Measurements from ENCODE around the gene SH3BP1. TPM values are rescaled to one million over a fixed set of nuclear protein-coding genes. Genes with fewer than 3 reads are reported as not detected.
A peak's percentile ranks its signal among the peaks of the same experiment; 100 is the strongest.

SH3BP1 gene
- polyA plus RNA-seq, 3 donors, result 20.0 to 214 (median 20.0) TPM

- intact Hi-C loops (cut with micrococcal nuclease), result loop anchor here (2.0 kb wide), 3 partner anchors 17 to 53 kb away; no protein-coding TSS in a partner anchor
- H3K9ac ChIP-seq (ENCODE audit: insufficient read depth, low read length, poor library complexity, severe bottlenecking), result peak overlapping the region; percentile 38
- H3K27me3 ChIP-seq (ENCODE audit: control insufficient read depth in 2 of 2, insufficient read depth in 2 of 2, low read length in 2 of 2), result no peaks in the 10 kb centered on the region
- Mint-ChIP-seq H3K4me3 (peak overlapping the region in 1 of 2 donors; percentile 48), H3K9me3 (peaks cover 0 to 2% (median 0%) of the 10 kb centered on the region in 7 donors), H3K27me3 (ENCODE audit: low read depth in 3 of 3) (peaks cover 3 to 6% (median 5%) of the 10 kb centered on the region in 3 donors), H3K4me1 (peaks cover 39% of the 10 kb centered on the region), H3K36me3 (peaks cover 1 to 3% of the 10 kb centered on the region in 2 donors), H3K27ac (peak overlapping the region; percentile 93 to 100 (median 99))
- no peak overlapping the region for H2AFZ ChIP-seq (ENCODE audit: insufficient read depth, low read depth, low read length, poor library complexity, severe bottlenecking)
- no peaks in the 10 kb centered on the region for H3K79me2 ChIP-seq (ENCODE audit: insufficient read depth, low read length)
- no peaks in the 10 kb centered on the region for H4K20me1 ChIP-seq (ENCODE audit: insufficient read depth, low read length)
- peak overlapping the region; percentile 93 to 98 for H3K27ac ChIP-seq (ENCODE audit: low read depth in 1 of 2, low read length in 2 of 2)
- H3K4me2 ChIP-seq (replicated peaks; ENCODE audit: extremely low read depth, low read length, poor library complexity, severe bottlenecking), result peak overlapping the region; percentile 28
- no peaks in the 10 kb centered on the region for H3K9me3 ChIP-seq (replicated peaks in 1 of 2; ENCODE audit: control insufficient read depth in 1 of 2, insufficient read depth in 1 of 2, low read length in 2 of 2)
- TF ChIP-seq CTCF (IDR thresholded peaks at IDR 0.05), result no peak
- no peaks in the 10 kb centered on the region for H3K36me3 ChIP-seq (replicated peaks in 1 of 2; ENCODE audit: control insufficient read depth in 1 of 2, insufficient read depth in 2 of 2, low read length in 2 of 2)
- H3K4me3 ChIP-seq (replicated peaks in 1 of 3; ENCODE audit: low read depth in 2 of 3, low read length in 3 of 3), result peak overlapping the region in 1 of 3 experiments; percentile 5
- WGBS (ENCODE audit: insufficient coverage), result 77% methylated on average over 9 of the region's 12 CpGs
- peaks cover 34 to 42% of the 10 kb centered on the region in 2 donors for H3K4me1 ChIP-seq (ENCODE audit: control insufficient read depth in 1 of 2, insufficient read depth in 2 of 2, low read length in 2 of 2)
- DNase-seq, result no peak
These were observed 47.6 kb upstream of the SH3BP1 start for GRCh38 chr22:37591823-37592404.

- intact Hi-C loops (cut with micrococcal nuclease), result loop anchor here in 1 of 2 donors (2.0 kb wide), 1 partner anchor 51 kb away; no protein-coding TSS in a partner anchor
- H3K9me3 ChIP-seq (replicated peaks in 1 of 2; ENCODE audit: control insufficient read depth in 1 of 2, insufficient read depth in 1 of 2, low read length in 2 of 2), result no peaks in the 10 kb centered on the region
- no peak overlapping the region for H3K4me3 Mint-ChIP-seq
- DNase-seq, result no peak
- H3K36me3 Mint-ChIP-seq, result no peaks in the 10 kb centered on the region
- 92% methylated on average over 5 of the region's 5 CpGs for WGBS (ENCODE audit: insufficient coverage)
- H3K79me2 ChIP-seq (ENCODE audit: insufficient read depth, low read length), result no peaks in the 10 kb centered on the region
- H3K9me3 Mint-ChIP-seq, result peaks cover 0 to 2% (median 0%) of the 10 kb centered on the region in 7 donors
- no peak overlapping the region for H3K27ac ChIP-seq (ENCODE audit: low read depth in 1 of 2, low read length in 2 of 2)
- peaks cover 30 to 34% of the 10 kb centered on the region in 2 donors for H3K4me1 ChIP-seq (ENCODE audit: control insufficient read depth in 1 of 2, insufficient read depth in 2 of 2, low read length in 2 of 2)
- peaks cover 0 to 3% (median 3%) of the 10 kb centered on the region in 3 donors for H3K27me3 Mint-ChIP-seq (ENCODE audit: low read depth in 3 of 3)
- no peak overlapping the region for H3K4me2 ChIP-seq (replicated peaks; ENCODE audit: extremely low read depth, low read length, poor library complexity, severe bottlenecking)
- no peaks in the 10 kb centered on the region for H3K27me3 ChIP-seq (ENCODE audit: control insufficient read depth in 2 of 2, insufficient read depth in 2 of 2, low read length in 2 of 2)
- H3K27ac Mint-ChIP-seq, result no peak overlapping the region
- no peaks in the 10 kb centered on the region for H4K20me1 ChIP-seq (ENCODE audit: insufficient read depth, low read length)
- H3K9ac ChIP-seq (ENCODE audit: insufficient read depth, low read length, poor library complexity, severe bottlenecking), result no peak overlapping the region
- H3K4me1 Mint-ChIP-seq, result peaks cover 35% of the 10 kb centered on the region
- TF ChIP-seq CTCF (IDR thresholded peaks at IDR 0.05), result no peak
- no peak overlapping the region for H3K4me3 ChIP-seq (replicated peaks in 1 of 3; ENCODE audit: low read depth in 2 of 3, low read length in 3 of 3)
- no peak overlapping the region for H2AFZ ChIP-seq (ENCODE audit: insufficient read depth, low read depth, low read length, poor library complexity, severe bottlenecking)
- no peaks in the 10 kb centered on the region for H3K36me3 ChIP-seq (replicated peaks in 1 of 2; ENCODE audit: control insufficient read depth in 1 of 2, insufficient read depth in 2 of 2, low read length in 2 of 2)
These were observed 45.2 kb upstream of the SH3BP1 start for GRCh38 chr22:37594237-37594636.

Measured in CD14-positive monocyte (primary cell).